DOHH2 (cell line): Measurements from ENCODE around the gene DLGAP1.

ENCODE experiments used
- CTCF ChIP-seq: fragments of 200-600 bp; sonication (generic); IDR thresholded peaks from one replicate; pipeline ENCODE4 v1.5.1; 2014; ENCODE audit warnings: antibody characterized with exemption, mild to moderate bottlenecking, low read depth, low read length; ENCODE audit not compliant: poor library complexity, severe bottlenecking
- EZH2phosphoT487 ChIP-seq: fragments of 200-600 bp; sonication (generic); IDR thresholded peaks from 2 replicates; pipeline ENCODE4 v1.6.1; 2017; ENCODE audit warnings: borderline replicate concordance, mild to moderate bottlenecking, antibody characterized with exemption, low read length, moderate library complexity, mixed read lengths

- TF ChIP-seq CTCF: no peak
- no peak for TF ChIP-seq EZH2phosphoT487
Measured at GRCh38 chr18:3675446-3675845, 779.7 kb downstream of the DLGAP1 start.
